ENCODE measurements around the gene METTL1. TPM values are rescaled to one million over a fixed set of nuclear protein-coding genes. Genes with fewer than 3 reads are reported as not detected.

METTL1 gene
- total and polyA plus RNA-seq, 7 donors = 3.8 to 16.7 (median 9.3) TPM

DNA sequence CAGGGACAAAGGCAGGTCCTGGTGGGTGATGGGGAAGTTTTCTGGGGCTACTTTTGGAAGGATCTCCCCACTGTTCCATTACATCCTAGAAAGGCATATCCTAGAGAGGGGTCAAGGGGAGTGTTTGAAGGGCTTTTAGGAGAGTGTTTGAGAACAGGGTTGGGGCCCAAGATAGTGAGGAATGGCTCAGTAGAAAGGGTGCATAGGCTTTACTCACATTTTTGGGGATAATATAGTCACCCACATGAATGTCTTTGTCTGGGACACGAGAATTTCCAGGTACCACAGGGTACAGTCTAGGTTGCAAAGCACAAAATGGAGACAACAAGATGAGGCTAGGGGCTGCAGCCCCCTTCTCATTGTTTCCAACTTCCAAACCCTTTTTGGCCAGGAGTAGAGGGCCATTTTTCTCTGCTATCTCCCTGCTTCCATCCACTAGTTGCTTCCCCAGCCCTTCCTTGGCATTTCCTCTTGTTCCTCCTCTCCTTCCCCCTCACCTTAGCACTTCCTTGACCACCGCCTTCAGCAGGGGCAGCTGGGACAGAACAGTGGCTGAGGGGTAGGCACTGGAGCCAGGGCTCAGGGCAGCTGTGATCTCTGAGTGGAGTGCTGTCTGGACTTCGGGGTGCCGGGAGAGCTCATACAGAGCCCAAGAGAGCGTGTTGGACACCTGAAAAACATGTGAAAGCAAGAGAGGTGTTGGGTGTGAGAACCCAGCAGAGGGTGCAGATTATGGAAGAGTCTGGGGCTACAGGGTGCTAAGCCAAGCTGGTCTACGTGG is 7.8 kb downstream of the METTL1 start:
- TF ChIP-seq POLR2AphosphoS5 (IDR thresholded peaks at IDR 0.05) (no peak), POLR2A (IDR thresholded peaks at IDR 0.05) (no peak)
- Histone ChIP-seq H3K4me1 (peaks cover 0 to 30% (median 26%) of the 10 kb centered on the region in 4 donors), H3K27me3 (peaks cover 36 to 57% (median 47%) of the 10 kb centered on the region in 3 donors), H3K36me3 (peaks cover 0 to 5% (median under 1%) of the 10 kb centered on the region in 4 donors), H3K4me3 (no peak overlapping the region), H3K9me3 (no peaks in the 10 kb centered on the region), H3K27ac (no peak overlapping the region)
- DNase-seq = no peak
- WGBS, 2 donors = 83 to 89% methylated on average over 6 of the region's 6 CpGs
- intact Hi-C loops (cut with DNase I) = no loop called here

DNA sequence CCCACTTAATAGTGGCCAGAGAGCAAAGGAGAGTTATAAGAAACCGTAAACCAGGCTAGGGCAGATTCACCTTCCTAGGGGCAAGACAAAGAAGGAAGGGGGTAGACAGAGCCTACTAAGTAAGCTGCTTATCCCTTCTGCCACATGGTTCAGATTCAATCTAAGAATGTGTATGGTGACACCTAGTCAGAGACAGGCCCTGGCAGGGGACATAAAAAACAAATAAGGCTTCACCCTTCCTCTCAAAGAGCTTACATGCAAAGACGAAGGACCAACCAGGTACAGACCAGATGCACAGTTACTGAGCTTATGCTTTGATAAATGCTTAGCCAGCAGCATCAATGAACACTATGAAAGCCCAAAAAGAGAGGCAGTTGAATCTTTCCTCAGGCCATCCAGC is 9.4 kb downstream of the METTL1 start:
- Histone ChIP-seq H3K27me3 (peaks cover 36 to 57% (median 47%) of the 10 kb centered on the region in 3 donors), H3K4me1 (peaks cover 0 to 30% (median 26%) of the 10 kb centered on the region in 4 donors), H3K4me3 (no peak overlapping the region), H3K36me3 (peaks cover 0 to 19% (median 13%) of the 10 kb centered on the region in 4 donors), H3K9me3 (no peaks in the 10 kb centered on the region), H3K27ac (no peak overlapping the region)
- 89 to 92% methylated on average over 2 of the region's 2 CpGs for WGBS, 2 donors
- no peak for DNase-seq
- TF ChIP-seq, protein P1, sequence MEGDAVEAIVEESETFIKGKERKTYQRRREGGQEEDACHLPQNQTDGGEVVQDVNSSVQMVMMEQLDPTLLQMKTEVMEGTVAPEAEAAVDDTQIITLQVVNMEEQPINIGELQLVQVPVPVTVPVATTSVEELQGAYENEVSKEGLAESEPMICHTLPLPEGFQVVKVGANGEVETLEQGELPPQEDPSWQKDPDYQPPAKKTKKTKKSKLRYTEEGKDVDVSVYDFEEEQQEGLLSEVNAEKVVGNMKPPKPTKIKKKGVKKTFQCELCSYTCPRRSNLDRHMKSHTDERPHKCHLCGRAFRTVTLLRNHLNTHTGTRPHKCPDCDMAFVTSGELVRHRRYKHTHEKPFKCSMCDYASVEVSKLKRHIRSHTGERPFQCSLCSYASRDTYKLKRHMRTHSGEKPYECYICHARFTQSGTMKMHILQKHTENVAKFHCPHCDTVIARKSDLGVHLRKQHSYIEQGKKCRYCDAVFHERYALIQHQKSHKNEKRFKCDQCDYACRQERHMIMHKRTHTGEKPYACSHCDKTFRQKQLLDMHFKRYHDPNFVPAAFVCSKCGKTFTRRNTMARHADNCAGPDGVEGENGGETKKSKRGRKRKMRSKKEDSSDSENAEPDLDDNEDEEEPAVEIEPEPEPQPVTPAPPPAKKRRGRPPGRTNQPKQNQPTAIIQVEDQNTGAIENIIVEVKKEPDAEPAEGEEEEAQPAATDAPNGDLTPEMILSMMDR (IDR thresholded peaks at IDR 0.05) = no peak
- TF ChIP-seq EP300 (IDR thresholded peaks at IDR 0.05) = no peak
- TF ChIP-seq POLR2AphosphoS5 (IDR thresholded peaks at IDR 0.05) = no peak
- TF ChIP-seq POLR2A (IDR thresholded peaks at IDR 0.05) = no peak
- intact Hi-C loops (cut with DNase I) = no loop called here

DNA sequence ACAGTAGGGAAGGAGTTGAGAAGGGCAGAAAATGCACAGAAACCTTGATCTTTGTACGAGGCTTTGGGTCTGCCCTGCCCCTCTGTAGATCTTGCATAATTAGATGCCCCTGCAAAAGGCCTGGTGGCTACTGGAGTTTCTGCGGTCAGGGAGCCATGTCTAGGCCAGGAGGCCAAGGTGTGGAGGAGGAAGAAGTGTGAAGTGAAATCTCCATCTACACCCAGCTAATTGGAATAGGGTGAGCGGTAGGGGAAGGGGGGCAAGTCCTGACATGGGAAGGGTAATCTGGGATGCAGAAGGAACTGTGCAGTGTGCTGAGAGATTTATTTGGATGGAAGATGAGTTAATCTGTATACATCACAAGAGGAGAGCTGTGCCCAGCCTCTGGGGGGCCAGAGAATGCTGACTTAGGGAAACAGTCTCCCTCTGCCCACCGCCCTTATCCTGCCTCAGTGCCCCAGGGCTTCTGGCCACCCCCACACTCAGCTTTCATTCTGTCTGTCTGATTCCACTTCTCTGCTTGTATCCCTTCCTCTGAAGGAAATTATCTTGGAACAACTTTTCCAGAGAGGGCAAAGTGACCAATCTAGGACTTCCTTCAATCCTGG is 10.4 kb downstream of the METTL1 start:
- 95% methylated on average over 4 of the region's 4 CpGs for WGBS, 2 donors
- no peak for TF ChIP-seq POLR2AphosphoS5 (IDR thresholded peaks at IDR 0.05)
- TF ChIP-seq, protein P1 (IDR thresholded peaks at IDR 0.05) = no peak
- no peak for TF ChIP-seq EP300 (IDR thresholded peaks at IDR 0.05)
- H3K9me3 ChIP-seq = no peaks in the 10 kb centered on the region
- no peak overlapping the region for H3K4me3 ChIP-seq
- H3K27ac ChIP-seq = no peak overlapping the region
- no peak for DNase-seq
- H3K4me1 ChIP-seq = peaks cover 0 to 28% (median 22%) of the 10 kb centered on the region in 4 donors
- H3K36me3 ChIP-seq = peaks cover 0 to 22% (median 13%) of the 10 kb centered on the region in 4 donors
- intact Hi-C loops (cut with DNase I) = no loop called here
- peaks cover 36 to 54% (median 44%) of the 10 kb centered on the region in 3 donors for H3K27me3 ChIP-seq

DNA sequence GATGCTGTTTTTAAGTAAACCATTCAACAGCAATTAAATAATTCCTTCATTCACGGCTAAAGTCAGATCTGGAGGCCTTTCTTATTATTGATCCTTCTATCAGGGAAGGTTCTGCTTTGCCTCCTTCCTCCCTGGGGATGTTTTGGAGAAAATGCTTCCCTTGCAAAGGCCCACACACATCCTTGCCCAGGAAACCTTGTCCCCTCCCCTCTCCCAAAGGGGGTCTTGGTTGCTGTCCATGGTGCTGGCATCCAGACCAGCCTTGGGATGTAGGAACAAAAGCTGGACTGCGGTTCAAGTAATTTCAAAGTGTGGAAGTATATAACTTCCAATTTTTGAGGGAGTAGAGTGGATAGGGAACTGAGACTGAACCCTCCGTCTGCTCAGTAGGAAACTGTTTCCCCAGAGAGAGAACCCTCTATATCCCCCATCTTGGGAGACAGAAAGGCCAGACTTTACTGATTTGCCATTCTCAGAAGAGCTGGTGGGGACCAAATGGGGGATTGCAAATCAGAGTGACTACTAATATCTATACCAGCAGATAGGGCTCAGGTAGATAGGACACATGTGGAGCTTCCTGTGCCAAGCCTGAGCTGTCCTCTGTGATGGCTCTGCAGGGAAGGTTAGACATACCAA is 11.4 kb downstream of the METTL1 start:
- H3K4me3 ChIP-seq = no peak overlapping the region
- TF ChIP-seq POLR2A (IDR thresholded peaks at IDR 0.05) = no peak
- WGBS, 2 donors = 90 to 91% methylated on average over 3 of the region's 3 CpGs
- no peaks in the 10 kb centered on the region for H3K9me3 ChIP-seq
- H3K27ac ChIP-seq = no peak overlapping the region
- no peak for DNase-seq
- H3K36me3 ChIP-seq = peaks cover 0 to 22% (median 13%) of the 10 kb centered on the region in 4 donors
- peaks cover 0 to 27% (median 20%) of the 10 kb centered on the region in 4 donors for H3K4me1 ChIP-seq
- peaks cover 29 to 44% (median 34%) of the 10 kb centered on the region in 3 donors for H3K27me3 ChIP-seq
- intact Hi-C loops (cut with DNase I) = no loop called here

DNA sequence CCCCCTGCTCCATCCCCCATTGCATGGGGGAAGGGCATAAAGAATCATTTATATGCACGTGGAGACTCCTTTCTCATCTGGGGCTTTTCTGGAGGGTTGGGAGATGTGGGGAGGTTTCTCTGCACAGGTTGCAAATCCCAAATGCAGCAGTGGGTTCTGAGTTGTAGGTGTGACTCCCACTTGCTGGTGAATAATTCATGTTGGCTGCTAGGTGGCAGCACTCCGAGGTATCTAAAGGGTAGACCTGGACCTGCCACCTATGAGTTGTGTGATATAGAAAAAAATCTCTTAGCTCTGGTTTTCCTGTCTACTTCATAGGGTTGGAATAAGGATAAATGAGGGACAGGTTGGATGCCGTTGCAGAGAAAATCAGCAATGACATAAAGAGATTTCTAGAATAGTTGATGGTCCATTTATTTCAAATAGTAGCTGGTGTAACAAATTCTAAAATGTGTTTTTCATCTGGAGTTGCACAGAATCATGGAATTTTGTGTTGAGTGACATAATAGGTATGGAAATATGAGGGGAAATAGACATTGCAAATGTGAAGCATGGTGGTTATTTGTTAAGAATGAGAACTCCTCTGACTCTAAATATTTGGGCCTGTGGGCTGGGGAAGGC is 12.4 kb downstream of the METTL1 start:
- Histone ChIP-seq H3K4me3 (no peak overlapping the region), H3K4me1 (peaks cover 0 to 21% (median 15%) of the 10 kb centered on the region in 4 donors), H3K27ac (no peak overlapping the region), H3K27me3 (peaks cover 19 to 34% (median 24%) of the 10 kb centered on the region in 3 donors), H3K9me3 (no peaks in the 10 kb centered on the region), H3K36me3 (peaks cover 0 to 22% (median 13%) of the 10 kb centered on the region in 4 donors)
- intact Hi-C loops (cut with DNase I) = no loop called here
- TF ChIP-seq POLR2AphosphoS5 (IDR thresholded peaks at IDR 0.05) (no peak), EP300 (IDR thresholded peaks at IDR 0.05) (no peak), POLR2A (IDR thresholded peaks at IDR 0.05) (no peak)
- TF ChIP-seq, protein P1 (IDR thresholded peaks at IDR 0.05) = no peak
- 21 to 42% methylated on average over 3 of the region's 3 CpGs for WGBS, 2 donors
- DNase-seq = no peak

All from sigmoid colon (tissue), 7 donors.